Measurements from ENCODE around the gene TGFBRAP1.

- TF ChIP-seq CTCF (conservative IDR thresholded peaks at IDR 0.05) (no peak), EZH2 (IDR thresholded peaks at IDR 0.05; ENCODE audit: low read depth) (no peak)
Observed at GRCh38 chr2:105308382-105309146, 21.0 kb downstream of the TGFBRAP1 start.

Measured in PC-9 (cell line).